Activated CD4-positive, alpha-beta T cell treated with anti-CD3 and anti-CD28 coated beads for 36 hours (primary cell): ENCODE data around the gene AGAP4. TPM values are rescaled to one million over a fixed set of nuclear protein-coding genes. Genes with fewer than 3 reads are reported as not detected.
"Not testable (repeated sequence)": the region's sequence is repeated elsewhere in the genome, so short reads cannot be mapped to it uniquely, and the experiment has no call there.

ENCODE experiments used
- ATAC-seq: fragments of 200-7000 bp; cut with Tn5 transposase; one replicate; pipeline ENCODE4 v1.10.0; 2021; ENCODE audit warnings: mild to moderate bottlenecking, moderate library complexity
- CTCF ChIA-PET: fragments of 350-600 bp; sonication (Branson Sonifier 250); formaldehyde crosslinking; loops from one replicate; lab custom pipeline; 2021; ENCODE audit warnings: antibody characterized with exemption; lab: Charles Lee
- POLR2A ChIA-PET: fragments of 350-600 bp; sonication (Branson Sonifier 250); formaldehyde crosslinking; loops from one replicate; lab custom pipeline; 2021; ENCODE audit warnings: antibody characterized with exemption, inconsistent platforms; lab: Charles Lee
- DNase-seq: peaks from one replicate; pipeline ENCODE4 v3.0.0-alpha.2; 2020
- H3K27ac Mint-ChIP-seq: one replicate; pipeline ENCODE4 v1.8.0; 2021; ENCODE audit warnings: mixed read lengths
- H3K27me3 Mint-ChIP-seq: one replicate; pipeline ENCODE4 v1.8.0; 2021; ENCODE audit warnings: mixed read lengths
- H3K36me3 Mint-ChIP-seq: one replicate; pipeline ENCODE4 v1.8.0; 2021; ENCODE audit warnings: low read depth, mixed read lengths
- H3K4me1 Mint-ChIP-seq: one replicate; pipeline ENCODE4 v1.8.0; 2021; ENCODE audit warnings: mixed read lengths
- H3K4me3 Mint-ChIP-seq: one replicate; pipeline ENCODE4 v1.8.0; 2021; ENCODE audit warnings: mild to moderate bottlenecking, moderate library complexity, mixed read lengths
- H3K9me3 Mint-ChIP-seq: one replicate; pipeline ENCODE4 v1.8.0; 2021; ENCODE audit warnings: low read depth, mixed read lengths
- intact Hi-C, 2 experiments: fragments of 100-400 bp; cut with DNase I in 1 of 2; cut with micrococcal nuclease in 1 of 2; formaldehyde crosslinking; loops; one replicate each; pipeline versions ENCODE4 v1.14.2 to v1.15.1; 2022 to 2024; cut with DNase I, micrococcal nuclease
- total RNA-seq, 2 experiments: library from RNA; stranded (reverse); gene quantifications; one replicate each; pipeline ENCODE4 v1.2.3, GENCODE V29; 2021

Gene AGAP4
- total RNA-seq, 2 experiments from 2014 or later = 21.9 to 22.7 TPM

GRCh38 chr10:45787212-45787741 is 60.0 kb downstream of the AGAP4 start:
- H3K4me3 Mint-ChIP-seq, DNase-seq, ATAC-seq, H3K27ac Mint-ChIP-seq, H3K27me3 Mint-ChIP-seq, POLR2A ChIA-PET, CTCF ChIA-PET, H3K4me1 Mint-ChIP-seq, H3K9me3 Mint-ChIP-seq, intact Hi-C loops: not testable (repeated sequence)
- H3K36me3 Mint-ChIP-seq = peaks cover 19% of the 10 kb centered on the region

DNA sequence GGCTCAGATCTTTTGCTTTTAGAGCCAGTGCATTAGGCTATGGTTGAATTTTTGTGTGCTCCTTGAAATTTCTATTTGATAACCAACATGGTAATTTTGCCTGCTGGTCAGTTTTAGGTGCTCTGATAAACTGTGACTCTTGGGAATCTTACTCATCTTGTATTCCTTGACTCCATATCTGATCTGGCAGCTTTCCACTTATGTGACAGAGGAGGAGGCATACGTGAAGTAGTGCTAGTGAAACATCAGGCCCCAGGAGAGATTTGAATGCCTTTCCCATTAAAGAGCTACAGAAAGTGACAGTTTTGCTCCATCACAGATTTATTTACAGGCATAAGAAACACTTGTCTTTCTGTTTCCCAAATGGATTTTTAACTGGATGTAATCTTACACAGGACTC is 61.1 kb downstream of the AGAP4 start:
- peaks cover 17% of the 10 kb centered on the region for H3K36me3 Mint-ChIP-seq
- H3K27me3 Mint-ChIP-seq, H3K4me1 Mint-ChIP-seq, CTCF ChIA-PET, H3K9me3 Mint-ChIP-seq, POLR2A ChIA-PET, ATAC-seq, H3K27ac Mint-ChIP-seq, intact Hi-C loops, DNase-seq, H3K4me3 Mint-ChIP-seq: not testable (repeated sequence)

Other genes starting within 250 kb of the AGAP4 start
- 10 to 100 TPM; 11.5 to 11.9 TPM for gene ZFAND4, start 174.7 kb downstream of the AGAP4 start, total RNA-seq
- 10 to 100 TPM; 33.0 to 33.8 TPM for gene WASHC2C, start 120.2 kb downstream of the AGAP4 start, total RNA-seq
- gene TIMM23, start 125.0 kb upstream of the AGAP4 start, total RNA-seq = 10 to 100 TPM; 72.6 to 79.5 TPM
- gene NCOA4, start 183.1 kb upstream of the AGAP4 start, total RNA-seq = 10 to 100 TPM; 84.3 to 97.4 TPM
- gene MSMB, start 198.8 kb upstream of the AGAP4 start, total RNA-seq = not detected